Testis (tissue), 2 donors: ENCODE data around the gene NES.

Experiments used
- CTCF ChIP-seq, 3 experiments: fragments of 450-650 bp in 2 of 3; fragments of 200-600 bp in 1 of 3; sonication (generic) in 1 of 3; IDR thresholded peaks; one replicate each; pipeline ENCODE4 v1.5.1; 2016 to 2019; ENCODE audit warnings: antibody characterized with exemption in 3 of 3, mild to moderate bottlenecking in 2 of 3, moderate library complexity in 1 of 3
- POLR2A ChIP-seq: fragments of 450-650 bp; IDR thresholded peaks from one replicate; pipeline ENCODE4 v1.6.1; 2017; ENCODE audit warnings: antibody characterized with exemption, mild to moderate bottlenecking, moderate library complexity

GRCh38 chr1:156655904-156656516 is 21.2 kb downstream of the NES start:
- TF ChIP-seq CTCF (IDR thresholded peaks at IDR 0.05) (no peak), POLR2A (no peak)
